GM12892 (cell line): ENCODE measurements around the gene ENSA.

ENCODE experiments used
- POLR2A ChIP-seq: IDR thresholded peaks from 2 replicates; pipeline ENCODE4 v1.6.1; 2011; ENCODE audit warnings: low read depth, low read length, control low read depth
- POLR2AphosphoS5 ChIP-seq: IDR thresholded peaks from 2 replicates; pipeline ENCODE4 v1.6.1; 2011; ENCODE audit warnings: low read depth, low read length, control low read depth

- TF ChIP-seq POLR2A: no peak
- no peak for TF ChIP-seq POLR2AphosphoS5
These were observed 20.8 kb upstream of the ENSA start for GRCh38 chr1:150650193-150650592.
